ENCODE results near the gene PDCD1LG2. TPM values are rescaled to one million over a fixed set of nuclear protein-coding genes. Genes with fewer than 3 reads are reported as not detected.
"Not testable (repeated sequence)": the region's sequence is repeated elsewhere in the genome, so short reads cannot be mapped to it uniquely, and the experiment has no call there.

Gene PDCD1LG2
- 2.1 and 2.8 TPM in 2 replicates for total RNA-seq

DNA sequence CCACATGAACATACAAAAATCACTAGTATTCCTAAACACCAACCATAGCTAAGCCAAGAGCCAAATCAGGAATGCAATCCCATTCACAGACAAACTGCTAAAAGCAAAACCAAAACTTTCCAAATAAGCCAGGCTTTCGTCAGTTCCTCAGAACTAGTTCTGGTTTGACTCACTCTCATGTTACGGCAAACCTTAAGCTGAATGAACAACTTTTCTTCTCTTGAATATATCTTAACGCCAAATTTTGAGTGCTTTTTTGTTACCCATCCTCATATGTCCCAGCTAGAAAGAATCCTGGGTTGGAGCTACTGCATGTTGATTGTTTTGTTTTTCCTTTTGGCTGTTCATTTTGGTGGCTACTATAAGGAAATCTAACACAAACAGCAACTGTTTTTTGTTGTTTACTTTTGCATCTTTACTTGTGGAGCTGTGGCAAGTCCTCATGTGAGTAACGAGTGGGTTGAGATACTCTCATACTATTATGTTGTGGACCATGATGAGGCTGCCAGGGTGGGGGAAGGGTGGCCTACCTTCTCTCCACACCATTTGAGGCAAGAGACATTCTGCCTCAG, at the start of gene PDCD1LG2:
TSS of gene PDCD1LG2 (plus strand) at position 172 of the 572 bp plus-strand sequence. CDS start 12,016 bp downstream, outside the sequence.
- TF ChIP-seq CTCF (IDR thresholded peaks at IDR 0.05), result no peak
- ATAC-seq (ENCODE audit: low read depth) (peak; percentile 79), DNase-seq (no peak)
- peak within 1 kb of the TSS; percentile 77 for H3K4me3 Mint-ChIP-seq
- POLR2A ChIA-PET, result interaction anchor here (0.6 to 2.3 kb wide), 16 partner anchors 8 to 79 kb away, joined by 3 to 25 read pairs (median 4); partner anchors contain the start of gene CD274
- peak within 1 kb of the TSS; percentile 89 for H3K27ac Mint-ChIP-seq
- no peaks in the 10 kb centered on the region for H3K9me3 Mint-ChIP-seq
- no peaks in the 10 kb centered on the region for H3K36me3 Mint-ChIP-seq (ENCODE audit: low read depth)
- H3K27me3 Mint-ChIP-seq, result no peaks in the 10 kb centered on the region
- CTCF ChIA-PET, result interaction anchor here (0.8 to 2.3 kb wide), 5 partner anchors 27 to 85 kb away, joined by 3 to 9 read pairs (median 6); partner anchors contain the start of gene CD274
- H3K4me1 Mint-ChIP-seq, result peaks cover 55% of the 10 kb centered on the region
- intact Hi-C loops (cut with micrococcal nuclease), result loop anchor here (1.0 to 5.0 kb wide), 6 partner anchors 17 to 73 kb away; partner anchors contain the start of gene CD274

DNA sequence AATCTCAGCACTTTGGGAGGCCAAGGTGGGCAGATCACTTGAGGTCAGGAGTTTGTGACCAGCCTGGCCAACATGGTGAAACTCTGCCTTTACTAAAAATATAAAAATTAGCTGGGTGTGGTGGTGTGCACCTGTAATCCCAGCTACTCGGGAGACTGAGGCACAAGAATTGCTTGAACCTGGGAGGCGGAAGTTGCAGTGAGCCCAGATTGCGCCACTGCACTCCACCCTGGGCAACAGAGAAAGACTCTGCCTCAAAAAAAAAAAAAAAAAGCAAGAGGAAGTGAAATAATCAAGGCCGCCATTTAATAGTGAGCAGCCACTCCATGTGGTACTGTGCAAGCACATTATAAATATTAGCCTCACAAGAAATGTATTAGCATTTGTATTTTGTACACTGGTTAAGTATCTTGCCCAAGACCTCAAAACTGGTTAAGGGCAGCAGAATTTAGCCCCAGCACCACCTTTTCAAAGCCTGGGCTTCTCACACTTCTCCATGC, 45.5 kb upstream of the PDCD1LG2 start:
- intact Hi-C loops (cut with micrococcal nuclease); H3K4me3 Mint-ChIP-seq; H3K9me3 Mint-ChIP-seq; H3K27ac Mint-ChIP-seq; DNase-seq; H3K27me3 Mint-ChIP-seq; CTCF ChIA-PET: not testable (repeated sequence)
- peak; percentile 10 for ATAC-seq (ENCODE audit: low read depth)
- H3K4me1 Mint-ChIP-seq, result peaks cover 20% of the 10 kb centered on the region
- POLR2A ChIA-PET, result interaction anchor here (0.6 to 1.5 kb wide), 7 partner anchors 10 to 126 kb away, joined by 3 to 7 read pairs (median 5); partner anchors contain the start of gene PLGRKT
- H3K36me3 Mint-ChIP-seq (ENCODE audit: low read depth), result peaks cover 88% of the 10 kb centered on the region

DNA sequence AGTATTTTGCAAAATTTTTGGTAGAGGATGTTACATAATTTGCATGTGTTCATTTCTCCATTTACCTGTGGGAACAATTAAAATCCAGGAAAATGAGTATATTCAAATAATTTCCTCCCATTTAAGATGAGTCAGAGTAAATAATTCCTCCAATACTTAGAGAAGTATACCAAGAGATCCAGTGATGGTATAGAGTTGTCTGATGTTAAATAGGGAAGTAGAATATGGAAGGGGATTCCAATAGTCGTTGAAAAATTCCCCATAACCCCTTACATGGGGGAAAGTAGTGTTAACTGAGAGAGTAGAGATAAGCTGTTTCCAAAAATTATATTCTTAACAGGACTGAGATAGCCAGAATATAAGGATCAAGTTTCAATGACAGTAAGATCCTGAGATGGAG, 44.3 kb upstream of the PDCD1LG2 start:
- no peak overlapping the region for H3K27ac Mint-ChIP-seq

GRCh38 chr9:5466766-5467165, 43.6 kb upstream of the PDCD1LG2 start:
- ATAC-seq (ENCODE audit: low read depth), result no peak
- intact Hi-C loops (cut with micrococcal nuclease), result no loop called here
- Mint-ChIP-seq H3K27ac (no peak overlapping the region), H3K9me3 (peaks cover 2% of the 10 kb centered on the region), H3K27me3 (no peaks in the 10 kb centered on the region), H3K4me1 (peaks cover 15% of the 10 kb centered on the region), H3K4me3 (no peak overlapping the region), H3K36me3 (ENCODE audit: low read depth) (peaks cover 78% of the 10 kb centered on the region)
- DNase-seq, result no peak
- POLR2A ChIA-PET, result interaction anchor here (1.0 kb wide), 1 partner anchor 124 kb away, joined by 4 read pairs; no protein-coding TSS in a partner anchor
- TF ChIP-seq CTCF (IDR thresholded peaks at IDR 0.05), result no peak
- CTCF ChIA-PET, result interaction anchor here (1.0 kb wide), 1 partner anchor 134 kb away, joined by 3 read pairs; no protein-coding TSS in a partner anchor

More for the DNA sequence above, 44.3 kb upstream of the PDCD1LG2 start:
- ChIA-PET CTCF (no interaction called here), POLR2A (interaction anchor here (1.1 kb wide), 1 partner anchor 15 kb away, joined by 4 read pairs; the partner anchor contains the start of gene CD274)
- ATAC-seq (ENCODE audit: low read depth) (no peak), DNase-seq (no peak)
- TF ChIP-seq CTCF (IDR thresholded peaks at IDR 0.05), result no peak
- peaks cover 84% of the 10 kb centered on the region for H3K36me3 Mint-ChIP-seq (ENCODE audit: low read depth)
- intact Hi-C loops (cut with micrococcal nuclease), result no loop called here
- H3K4me1 Mint-ChIP-seq, result peaks cover 15% of the 10 kb centered on the region
- H3K27me3 Mint-ChIP-seq, result no peaks in the 10 kb centered on the region
- peaks cover 2% of the 10 kb centered on the region for H3K9me3 Mint-ChIP-seq
- H3K4me3 Mint-ChIP-seq, result no peak overlapping the region

- CTCF ChIA-PET, result no interaction called here
- Mint-ChIP-seq H3K4me1 (peaks cover 15% of the 10 kb centered on the region), H3K27ac (no peak overlapping the region), H3K4me3 (no peak overlapping the region), H3K27me3 (no peaks in the 10 kb centered on the region), H3K36me3 (ENCODE audit: low read depth) (peaks cover 62% of the 10 kb centered on the region), H3K9me3 (peaks cover 2% of the 10 kb centered on the region)
- intact Hi-C loops (cut with micrococcal nuclease), result no loop called here
- no peak for DNase-seq
- POLR2A ChIA-PET, result interaction anchor here (1.1 kb wide), 1 partner anchor 61 kb away, joined by 3 read pairs; no protein-coding TSS in a partner anchor
- no peak for ATAC-seq (ENCODE audit: low read depth)
- no peak for TF ChIP-seq CTCF (IDR thresholded peaks at IDR 0.05)
Measured at GRCh38 chr9:5468850-5469249, 41.5 kb upstream of the PDCD1LG2 start.

Measured in activated B cell treated with CpG ODN at 0.5 μM for 24 hours (primary cell).